HepG2 (cell line): Measurements from ENCODE around the gene RNF123. TPM values are rescaled to one million over a fixed set of nuclear protein-coding genes. Genes with fewer than 3 reads are reported as not detected.

Experiments used
- BRCA1 ChIP-seq: sonication (generic); formaldehyde crosslinking; IDR thresholded peaks from 2 replicates; pipeline ENCODE4 v1.4.0; 2020; ENCODE audit warnings: missing genetic modification reagents
- MTF1 ChIP-seq: sonication (generic); formaldehyde crosslinking; IDR thresholded peaks from 2 replicates; pipeline ENCODE4 v1.5.0; 2020; ENCODE audit warnings: missing genetic modification reagents
- ZNF550 ChIP-seq: sonication (generic); formaldehyde crosslinking; IDR thresholded peaks from 2 replicates; pipeline ENCODE4 v1.4.0; 2020; ENCODE audit warnings: mild to moderate bottlenecking, missing genetic modification reagents, borderline replicate concordance
- polyA plus RNA-seq, 8 experiments: library from polyadenylated mRNA; depleted of rRNA in 3 of 8; stranded (reverse) in 7 of 8; unstranded in 1 of 8; fragments of >200 nt; fragmentation: Illumina TruSeq in 4 of 8; extraction: Trizol in 4 of 8; gene quantifications; 2 replicates each; pipeline versions ENCODE4 v1.2.1 to v1.2.3, GENCODE V29; 2011 to 2016; ENCODE audit warnings: low read depth in 4 of 8, missing spikeins in 1 of 8, mixed read lengths in 1 of 8; ENCODE audit not compliant: insufficient read depth in 1 of 8
- total RNA-seq, 5 experiments: library from RNA; depleted of rRNA; stranded (reverse); fragments of >200 nt; fragmentation: Illumina TruSeq; extraction: Trizol; gene quantifications; 2 replicates each; pipeline ENCODE4 v1.2.3, GENCODE V29; 2016; ENCODE audit warnings: low read depth in 1 of 5
- TF ChIP-seq, protein P1 (sequence below): sonication (generic); formaldehyde crosslinking; IDR thresholded peaks from 2 replicates; pipeline ENCODE4 v1.5.1; 2020; ENCODE audit warnings: mild to moderate bottlenecking, missing genetic modification reagents
- TF ChIP-seq, protein P2 (sequence below): sonication (generic); formaldehyde crosslinking; IDR thresholded peaks from 2 replicates; pipeline ENCODE4 v1.5.1; 2020; ENCODE audit warnings: mild to moderate bottlenecking, missing genetic modification reagents, borderline replicate concordance

The RNF123 gene
- total and polyA plus RNA-seq, 2 of the 13 experiments (the other 11 are each of a cell fraction or from before 2014, with no cell fraction given), result 29.9 to 82.2 TPM

DNA sequence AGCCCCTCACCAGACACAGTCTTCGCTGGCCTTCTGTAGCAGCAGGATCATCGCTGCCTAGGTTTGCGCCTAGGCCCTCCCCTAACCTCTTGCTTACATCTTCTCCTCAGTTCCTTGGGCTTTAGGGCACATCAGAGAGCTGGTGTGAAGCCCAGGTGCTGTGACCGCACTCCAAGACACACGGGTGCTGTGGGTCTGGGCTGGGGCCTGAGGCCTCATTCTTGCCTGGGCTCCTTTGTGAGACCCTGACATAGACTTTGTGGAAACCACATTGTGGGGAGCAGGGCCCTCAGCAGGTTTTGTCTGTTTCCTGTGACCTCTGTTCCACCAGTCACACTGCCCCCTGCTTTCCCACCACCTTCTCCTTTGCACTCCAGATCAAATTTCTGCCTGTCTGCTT lies 22.1 kb downstream of the RNF123 start (continued):
- TF ChIP-seq, protein P1, sequence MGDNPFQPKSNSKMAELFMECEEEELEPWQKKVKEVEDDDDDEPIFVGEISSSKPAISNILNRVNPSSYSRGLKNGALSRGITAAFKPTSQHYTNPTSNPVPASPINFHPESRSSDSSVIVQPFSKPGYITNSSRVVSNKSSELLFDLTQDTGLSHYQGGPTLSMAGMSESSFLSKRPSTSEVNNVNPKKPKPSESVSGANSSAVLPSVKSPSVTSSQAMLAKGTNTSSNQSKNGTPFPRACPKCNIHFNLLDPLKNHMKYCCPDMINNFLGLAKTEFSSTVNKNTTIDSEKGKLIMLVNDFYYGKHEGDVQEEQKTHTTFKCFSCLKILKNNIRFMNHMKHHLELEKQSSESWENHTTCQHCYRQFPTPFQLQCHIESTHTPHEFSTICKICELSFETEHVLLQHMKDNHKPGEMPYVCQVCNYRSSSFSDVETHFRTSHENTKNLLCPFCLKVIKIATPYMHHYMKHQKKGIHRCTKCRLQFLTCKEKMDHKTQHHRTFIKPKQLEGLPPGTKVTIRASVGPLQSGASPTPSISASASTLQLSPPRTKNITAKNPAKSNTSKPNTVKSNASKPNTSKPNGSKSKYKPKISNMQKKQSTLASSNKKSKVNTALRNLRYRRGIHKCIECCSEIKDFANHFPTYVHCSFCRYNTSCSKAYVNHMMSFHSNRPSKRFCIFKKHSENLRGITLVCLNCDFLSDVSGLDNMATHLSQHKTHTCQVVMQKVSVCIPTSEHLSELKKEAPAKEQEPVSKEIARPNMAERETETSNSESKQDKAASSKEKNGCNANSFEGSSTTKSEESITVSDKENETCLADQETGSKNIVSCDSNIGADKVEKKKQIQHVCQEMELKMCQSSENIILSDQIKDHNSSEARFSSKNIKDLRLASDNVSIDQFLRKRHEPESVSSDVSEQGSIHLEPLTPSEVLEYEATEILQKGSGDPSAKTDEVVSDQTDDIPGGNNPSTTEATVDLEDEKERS (CRISPR knock-in tag), result no peak
- TF ChIP-seq ZNF550 (no peak), BRCA1 (CRISPR knock-in tag) (no peak), MTF1 (CRISPR knock-in tag) (no peak)
- TF ChIP-seq, protein P2, sequence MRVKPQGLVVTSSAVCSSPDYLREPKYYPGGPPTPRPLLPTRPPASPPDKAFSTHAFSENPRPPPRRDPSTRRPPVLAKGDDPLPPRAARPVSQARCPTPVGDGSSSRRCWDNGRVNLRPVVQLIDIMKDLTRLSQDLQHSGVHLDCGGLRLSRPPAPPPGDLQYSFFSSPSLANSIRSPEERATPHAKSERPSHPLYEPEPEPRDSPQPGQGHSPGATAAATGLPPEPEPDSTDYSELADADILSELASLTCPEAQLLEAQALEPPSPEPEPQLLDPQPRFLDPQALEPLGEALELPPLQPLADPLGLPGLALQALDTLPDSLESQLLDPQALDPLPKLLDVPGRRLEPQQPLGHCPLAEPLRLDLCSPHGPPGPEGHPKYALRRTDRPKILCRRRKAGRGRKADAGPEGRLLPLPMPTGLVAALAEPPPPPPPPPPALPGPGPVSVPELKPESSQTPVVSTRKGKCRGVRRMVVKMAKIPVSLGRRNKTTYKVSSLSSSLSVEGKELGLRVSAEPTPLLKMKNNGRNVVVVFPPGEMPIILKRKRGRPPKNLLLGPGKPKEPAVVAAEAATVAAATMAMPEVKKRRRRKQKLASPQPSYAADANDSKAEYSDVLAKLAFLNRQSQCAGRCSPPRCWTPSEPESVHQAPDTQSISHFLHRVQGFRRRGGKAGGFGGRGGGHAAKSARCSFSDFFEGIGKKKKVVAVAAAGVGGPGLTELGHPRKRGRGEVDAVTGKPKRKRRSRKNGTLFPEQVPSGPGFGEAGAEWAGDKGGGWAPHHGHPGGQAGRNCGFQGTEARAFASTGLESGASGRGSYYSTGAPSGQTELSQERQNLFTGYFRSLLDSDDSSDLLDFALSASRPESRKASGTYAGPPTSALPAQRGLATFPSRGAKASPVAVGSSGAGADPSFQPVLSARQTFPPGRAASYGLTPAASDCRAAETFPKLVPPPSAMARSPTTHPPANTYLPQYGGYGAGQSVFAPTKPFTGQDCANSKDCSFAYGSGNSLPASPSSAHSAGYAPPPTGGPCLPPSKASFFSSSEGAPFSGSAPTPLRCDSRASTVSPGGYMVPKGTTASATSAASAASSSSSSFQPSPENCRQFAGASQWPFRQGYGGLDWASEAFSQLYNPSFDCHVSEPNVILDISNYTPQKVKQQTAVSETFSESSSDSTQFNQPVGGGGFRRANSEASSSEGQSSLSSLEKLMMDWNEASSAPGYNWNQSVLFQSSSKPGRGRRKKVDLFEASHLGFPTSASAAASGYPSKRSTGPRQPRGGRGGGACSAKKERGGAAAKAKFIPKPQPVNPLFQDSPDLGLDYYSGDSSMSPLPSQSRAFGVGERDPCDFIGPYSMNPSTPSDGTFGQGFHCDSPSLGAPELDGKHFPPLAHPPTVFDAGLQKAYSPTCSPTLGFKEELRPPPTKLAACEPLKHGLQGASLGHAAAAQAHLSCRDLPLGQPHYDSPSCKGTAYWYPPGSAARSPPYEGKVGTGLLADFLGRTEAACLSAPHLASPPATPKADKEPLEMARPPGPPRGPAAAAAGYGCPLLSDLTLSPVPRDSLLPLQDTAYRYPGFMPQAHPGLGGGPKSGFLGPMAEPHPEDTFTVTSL, result no peak
